ENCODE measurements around the gene ACSL1. TPM values are rescaled to one million over a fixed set of nuclear protein-coding genes. Genes with fewer than 3 reads are reported as not detected.

Gene ACSL1
- total RNA-seq, 2 experiments from 2014 or later: 12.4 to 12.5 TPM

- ATAC-seq (ENCODE audit: poor library complexity) (no peak), DNase-seq (no peak)
- TF ChIP-seq, protein P1, sequence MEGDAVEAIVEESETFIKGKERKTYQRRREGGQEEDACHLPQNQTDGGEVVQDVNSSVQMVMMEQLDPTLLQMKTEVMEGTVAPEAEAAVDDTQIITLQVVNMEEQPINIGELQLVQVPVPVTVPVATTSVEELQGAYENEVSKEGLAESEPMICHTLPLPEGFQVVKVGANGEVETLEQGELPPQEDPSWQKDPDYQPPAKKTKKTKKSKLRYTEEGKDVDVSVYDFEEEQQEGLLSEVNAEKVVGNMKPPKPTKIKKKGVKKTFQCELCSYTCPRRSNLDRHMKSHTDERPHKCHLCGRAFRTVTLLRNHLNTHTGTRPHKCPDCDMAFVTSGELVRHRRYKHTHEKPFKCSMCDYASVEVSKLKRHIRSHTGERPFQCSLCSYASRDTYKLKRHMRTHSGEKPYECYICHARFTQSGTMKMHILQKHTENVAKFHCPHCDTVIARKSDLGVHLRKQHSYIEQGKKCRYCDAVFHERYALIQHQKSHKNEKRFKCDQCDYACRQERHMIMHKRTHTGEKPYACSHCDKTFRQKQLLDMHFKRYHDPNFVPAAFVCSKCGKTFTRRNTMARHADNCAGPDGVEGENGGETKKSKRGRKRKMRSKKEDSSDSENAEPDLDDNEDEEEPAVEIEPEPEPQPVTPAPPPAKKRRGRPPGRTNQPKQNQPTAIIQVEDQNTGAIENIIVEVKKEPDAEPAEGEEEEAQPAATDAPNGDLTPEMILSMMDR (IDR thresholded peaks at IDR 0.05): no peak
- peaks cover 5% of the 10 kb centered on the region for H3K36me3 ChIP-seq (ENCODE audit: insufficient read depth, low read length)
- H3K4me1 ChIP-seq (ENCODE audit: insufficient read depth, low read length): peaks cover 9% of the 10 kb centered on the region
- POLR2A ChIA-PET: no interaction called here
- no peak overlapping the region for H3K4me3 Mint-ChIP-seq
- H3K9me3 ChIP-seq (ENCODE audit: control insufficient read depth in 1 of 2, insufficient read depth in 1 of 2, low read length in 2 of 2): no peaks in the 10 kb centered on the region
- H3K4me3 ChIP-seq (ENCODE audit: low read length): no peak overlapping the region
- H3K27ac ChIP-seq (ENCODE audit: low read depth in 1 of 2, low read length in 2 of 2): no peak overlapping the region
- H3K27ac Mint-ChIP-seq: no peak overlapping the region
- no peaks in the 10 kb centered on the region for H3K27me3 Mint-ChIP-seq
- H3K4me1 Mint-ChIP-seq (ENCODE audit: low read depth): peaks cover 13% of the 10 kb centered on the region
- no peaks in the 10 kb centered on the region for H3K9me3 Mint-ChIP-seq
- peaks cover 25% of the 10 kb centered on the region for H3K36me3 Mint-ChIP-seq (ENCODE audit: low read depth)
- H3K27me3 ChIP-seq (ENCODE audit: control insufficient read depth in 1 of 2, insufficient read depth in 2 of 2, low read length in 2 of 2): no peaks in the 10 kb centered on the region
- intact Hi-C loops (cut with DNase I, micrococcal nuclease): no loop called here
- CTCF ChIA-PET: no interaction called here
These were observed 74.7 kb downstream of the ACSL1 start for GRCh38 chr4:184750926-184751584.

- CTCF ChIA-PET: no interaction called here
- no peaks in the 10 kb centered on the region for H3K9me3 ChIP-seq (ENCODE audit: control insufficient read depth in 1 of 2, insufficient read depth in 1 of 2, low read length in 2 of 2)
These were observed 77.5 kb downstream of the ACSL1 start for GRCh38 chr4:184748251-184748652.

GRCh38 chr4:184747034-184747830 is 78.5 kb downstream of the ACSL1 start:
- H3K27ac Mint-ChIP-seq: peak overlapping the region; percentile 87
- CTCF ChIA-PET: no interaction called here
- no peaks in the 10 kb centered on the region for H3K9me3 Mint-ChIP-seq

More at GRCh38 chr4:184748251-184748652, 77.5 kb downstream of the ACSL1 start:
- TF ChIP-seq, protein P1 (IDR thresholded peaks at IDR 0.05): no peak
- H3K9me3 Mint-ChIP-seq: no peaks in the 10 kb centered on the region
- no peak for DNase-seq
- Histone ChIP-seq H3K27me3 (ENCODE audit: control insufficient read depth in 1 of 2, insufficient read depth in 2 of 2, low read length in 2 of 2) (no peaks in the 10 kb centered on the region), H3K4me3 (ENCODE audit: low read length) (no peak overlapping the region), H3K27ac (ENCODE audit: low read depth in 1 of 2, low read length in 2 of 2) (no peak overlapping the region), H3K36me3 (ENCODE audit: insufficient read depth, low read length) (no peaks in the 10 kb centered on the region), H3K4me1 (ENCODE audit: insufficient read depth, low read length) (peaks cover 12% of the 10 kb centered on the region)
- peaks cover 18% of the 10 kb centered on the region for H3K4me1 Mint-ChIP-seq (ENCODE audit: low read depth)
- POLR2A ChIA-PET: interaction anchor here (1.7 kb wide), 1 partner anchor 14 kb away, joined by 6 read pairs; no protein-coding TSS in a partner anchor
- peaks cover 7% of the 10 kb centered on the region for H3K36me3 Mint-ChIP-seq (ENCODE audit: low read depth)
- H3K4me3 Mint-ChIP-seq: no peak overlapping the region
- no peak for ATAC-seq (ENCODE audit: poor library complexity)
- no peak overlapping the region for H3K27ac Mint-ChIP-seq
- no peaks in the 10 kb centered on the region for H3K27me3 Mint-ChIP-seq
- intact Hi-C loops (cut with DNase I, micrococcal nuclease): loop anchor here (5.0 kb wide), 4 partner anchors 74 to 264 kb away; partner anchors contain the start of gene ACSL1 (in 1 of the 2)

More at GRCh38 chr4:184747034-184747830, 78.5 kb downstream of the ACSL1 start:
- peaks cover 12% of the 10 kb centered on the region for H3K4me1 ChIP-seq (ENCODE audit: insufficient read depth, low read length)
- TF ChIP-seq, protein P1 (IDR thresholded peaks at IDR 0.05): no peak
- H3K4me3 ChIP-seq (ENCODE audit: low read length): no peak overlapping the region
- no peaks in the 10 kb centered on the region for H3K27me3 ChIP-seq (ENCODE audit: control insufficient read depth in 1 of 2, insufficient read depth in 2 of 2, low read length in 2 of 2)
- DNase-seq (no peak), ATAC-seq (ENCODE audit: poor library complexity) (no peak)
- H3K9me3 ChIP-seq (ENCODE audit: control insufficient read depth in 1 of 2, insufficient read depth in 1 of 2, low read length in 2 of 2): no peaks in the 10 kb centered on the region
- Mint-ChIP-seq H3K27me3 (no peaks in the 10 kb centered on the region), H3K4me3 (no peak overlapping the region), H3K4me1 (ENCODE audit: low read depth) (peaks cover 18% of the 10 kb centered on the region), H3K36me3 (ENCODE audit: low read depth) (no peaks in the 10 kb centered on the region)
- no peaks in the 10 kb centered on the region for H3K36me3 ChIP-seq (ENCODE audit: insufficient read depth, low read length)
- H3K27ac ChIP-seq (ENCODE audit: low read depth in 1 of 2, low read length in 2 of 2): no peak overlapping the region
- POLR2A ChIA-PET: interaction anchor here (0.6 to 2.0 kb wide), 4 partner anchors 13 to 483 kb away, joined by 3 to 17 read pairs (median 4); partner anchors contain the start of gene CENPU
- intact Hi-C loops (cut with DNase I, micrococcal nuclease): loop anchor here (2.0 to 5.0 kb wide), 7 partner anchors 16 to 350 kb away; partner anchors contain the start of gene ACSL1 (in 1 of the 2)
